NCI-H345 (cell line): Measurements from ENCODE around the gene CLEC17A.

Experiments
- DNase-seq: peaks from one replicate; lab custom pipeline; 2025; lab: John Stamatoyannopoulos, UW

Gene CLEC17A

GRCh38 chr19:14654786-14655560 lies 72.1 kb downstream of the CLEC17A start:
- no peak for DNase-seq

- no peak for DNase-seq
Observed at GRCh38 chr19:14655726-14656125, 72.8 kb downstream of the CLEC17A start.

GRCh38 chr19:14659874-14660489 lies 77.1 kb downstream of the CLEC17A start:
- no peak for DNase-seq

- no peak for DNase-seq
Observed at GRCh38 chr19:14661372-14661924, 78.6 kb downstream of the CLEC17A start.
